Measurements from ENCODE around the gene INCENP. TPM values are rescaled to one million over a fixed set of nuclear protein-coding genes. Genes with fewer than 3 reads are reported as not detected.

The INCENP gene
- total RNA-seq, 1 experiment from 2014 or later = 154 TPM

GRCh38 chr11:62143727-62144126, 19.9 kb downstream of the INCENP start:
- Histone ChIP-seq H2AFZ (no peak overlapping the region), H3K79me2 (ENCODE audit: low read depth) (no peaks in the 10 kb centered on the region), H3K9me3 (ENCODE audit: insufficient read depth, low read depth) (no peaks in the 10 kb centered on the region), H3K4me1 (replicated peaks; ENCODE audit: insufficient read depth) (no peaks in the 10 kb centered on the region), H3K27ac (no peak overlapping the region), H3K27me3 (ENCODE audit: insufficient read depth, low read depth) (no peaks in the 10 kb centered on the region), H3K36me3 (ENCODE audit: low read depth) (peaks cover 38% of the 10 kb centered on the region), H3K4me2 (no peak overlapping the region), H3K4me3 (no peak overlapping the region), H3F3A (ENCODE audit: insufficient read depth, low read depth) (no peaks in the 10 kb centered on the region), H4K20me1 (ENCODE audit: insufficient read depth) (peaks cover 22% of the 10 kb centered on the region), H3K9me2 (ENCODE audit: insufficient read depth) (no peaks in the 10 kb centered on the region)
- BruUV-seq (replicated peaks) = TSS peak; percentile 18
- no peak for DNase-seq
- TF ChIP-seq EZH2 (IDR thresholded peaks at IDR 0.05; ENCODE audit: low read depth) = no peak
- TF ChIP-seq CTCF (conservative IDR thresholded peaks at IDR 0.05) = no peak
- POLR2A ChIA-PET (ENCODE audit: unreplicated experiment) = no interaction called here
- CTCF ChIA-PET = interaction anchor here (0.7 kb wide), 1 partner anchor 350 kb away, joined by 3 read pairs; no protein-coding TSS in a partner anchor
- intact Hi-C loops (cut with micrococcal nuclease; ENCODE audit: unreplicated experiment) = no loop called here

- no peak for DNase-seq
- Histone ChIP-seq H3K36me3 (ENCODE audit: low read depth) (peaks cover 48% of the 10 kb centered on the region), H3K4me3 (no peak overlapping the region), H3K9me3 (ENCODE audit: insufficient read depth, low read depth) (no peaks in the 10 kb centered on the region), H2AFZ (no peak overlapping the region), H3K9me2 (ENCODE audit: insufficient read depth) (no peaks in the 10 kb centered on the region), H3K4me1 (replicated peaks; ENCODE audit: insufficient read depth) (no peaks in the 10 kb centered on the region), H3F3A (ENCODE audit: insufficient read depth, low read depth) (no peaks in the 10 kb centered on the region), H3K27ac (no peak overlapping the region), H3K79me2 (ENCODE audit: low read depth) (no peaks in the 10 kb centered on the region), H3K27me3 (ENCODE audit: insufficient read depth, low read depth) (no peaks in the 10 kb centered on the region), H3K4me2 (no peak overlapping the region), H4K20me1 (ENCODE audit: insufficient read depth) (peaks cover 25% of the 10 kb centered on the region)
- POLR2A ChIA-PET (ENCODE audit: unreplicated experiment) = no interaction called here
- TF ChIP-seq EZH2 (IDR thresholded peaks at IDR 0.05; ENCODE audit: low read depth) (no peak), CTCF (conservative IDR thresholded peaks at IDR 0.05) (no peak)
- CTCF ChIA-PET = no interaction called here
- BruUV-seq (replicated peaks) = no TSS peak
- intact Hi-C loops (cut with micrococcal nuclease; ENCODE audit: unreplicated experiment) = no loop called here
Observed at GRCh38 chr11:62144641-62145255, 20.9 kb downstream of the INCENP start.

GRCh38 chr11:62145261-62145871, 21.6 kb downstream of the INCENP start:
- Histone ChIP-seq H3K79me2 (ENCODE audit: low read depth) (no peaks in the 10 kb centered on the region), H3K4me3 (no peak overlapping the region), H3K36me3 (ENCODE audit: low read depth) (peaks cover 47% of the 10 kb centered on the region), H4K20me1 (ENCODE audit: insufficient read depth) (peaks cover 25% of the 10 kb centered on the region), H3K9me2 (ENCODE audit: insufficient read depth) (no peaks in the 10 kb centered on the region), H3K4me2 (no peak overlapping the region), H3K4me1 (replicated peaks; ENCODE audit: insufficient read depth) (no peaks in the 10 kb centered on the region), H3K9me3 (ENCODE audit: insufficient read depth, low read depth) (no peaks in the 10 kb centered on the region), H3K27me3 (ENCODE audit: insufficient read depth, low read depth) (no peaks in the 10 kb centered on the region), H3F3A (ENCODE audit: insufficient read depth, low read depth) (no peaks in the 10 kb centered on the region), H3K27ac (no peak overlapping the region), H2AFZ (no peak overlapping the region)
- TF ChIP-seq EZH2 (IDR thresholded peaks at IDR 0.05; ENCODE audit: low read depth) = no peak
- no peak for TF ChIP-seq CTCF (conservative IDR thresholded peaks at IDR 0.05)
- POLR2A ChIA-PET (ENCODE audit: unreplicated experiment) = no interaction called here
- intact Hi-C loops (cut with micrococcal nuclease; ENCODE audit: unreplicated experiment) = no loop called here
- no peak for DNase-seq
- BruUV-seq (replicated peaks) = no TSS peak
- CTCF ChIA-PET = no interaction called here

All from PC-9 (cell line).